CD8-positive, alpha-beta memory T cell (primary cell): Measurements from ENCODE around the gene RASL10A. TPM values are rescaled to one million over a fixed set of nuclear protein-coding genes. Genes with fewer than 3 reads are reported as not detected.

Experiments
- CTCF ChIA-PET: fragments of 350-600 bp; sonication (Branson Sonifier 250); formaldehyde crosslinking; loops from one replicate; lab custom pipeline; 2021; ENCODE audit warnings: antibody characterized with exemption; lab: Charles Lee
- POLR2A ChIA-PET: fragments of 350-600 bp; sonication (Branson Sonifier 250); formaldehyde crosslinking; loops from one replicate; lab custom pipeline; 2021; ENCODE audit warnings: antibody characterized with exemption; lab: Charles Lee
- DNase-seq, 5 donors: peaks; one replicate each; pipeline versions ENCODE4 v3.0.0 to v3.0.0-alpha.2; 2020 to 2022; ENCODE audit warnings: mixed read lengths in 1 of 5
- H3K27ac ChIP-seq: one replicate; pipeline ENCODE4 v1.7.0; 2013; ENCODE audit warnings: low read depth, mild to moderate bottlenecking, low read length, moderate library complexity
- H3K27me3 ChIP-seq: 2 replicates; pipeline ENCODE4 v1.7.0; 2013; ENCODE audit warnings: low read length, mild to moderate bottlenecking; ENCODE audit not compliant: insufficient read depth, poor library complexity, severe bottlenecking
- H3K36me3 ChIP-seq: 2 replicates; pipeline ENCODE4 v1.7.0; 2013; ENCODE audit warnings: mild to moderate bottlenecking, low read length, moderate library complexity; ENCODE audit not compliant: insufficient read depth
- H3K4me1 ChIP-seq: 2 replicates; pipeline ENCODE4 v1.7.0; 2013; ENCODE audit warnings: mild to moderate bottlenecking, low read length, moderate library complexity; ENCODE audit not compliant: insufficient read depth
- H3K4me3 ChIP-seq: 2 replicates; pipeline ENCODE4 v1.7.0; 2013; ENCODE audit warnings: mild to moderate bottlenecking, low read length
- H3K9me3 ChIP-seq: 2 replicates; pipeline ENCODE4 v1.7.0; 2013; ENCODE audit warnings: mild to moderate bottlenecking, low read length
- H3K27ac Mint-ChIP-seq, 8 donors: one replicate each; pipeline ENCODE4 v1.8.0; 2020 to 2021; ENCODE audit warnings: mixed read lengths in 8 of 8, mild to moderate bottlenecking in 6 of 8, inconsistent platforms in 3 of 8, moderate library complexity in 3 of 8
- H3K27me3 Mint-ChIP-seq, 2 donors: one replicate each; pipeline ENCODE4 v1.8.0; 2020 to 2021; ENCODE audit warnings: mixed read lengths in 2 of 2, mild to moderate bottlenecking in 1 of 2, moderate library complexity in 1 of 2
- H3K36me3 Mint-ChIP-seq, 3 donors: one replicate each; pipeline ENCODE4 v1.8.0; 2020 to 2021; ENCODE audit warnings: mixed read lengths in 3 of 3, inconsistent platforms in 1 of 3, mild to moderate bottlenecking in 1 of 3
- H3K4me1 Mint-ChIP-seq, 3 donors: one replicate each; pipeline ENCODE4 v1.8.0; 2020 to 2021; ENCODE audit warnings: mixed read lengths in 3 of 3, inconsistent platforms in 1 of 3, mild to moderate bottlenecking in 1 of 3
- H3K4me3 Mint-ChIP-seq, 7 donors: one replicate each; pipeline ENCODE4 v1.8.0; 2020 to 2021; ENCODE audit warnings: mixed read lengths in 7 of 7, mild to moderate bottlenecking in 6 of 7, moderate library complexity in 4 of 7, inconsistent platforms in 2 of 7
- H3K9me3 Mint-ChIP-seq, 5 donors: one replicate each; pipeline ENCODE4 v1.8.0; 2020 to 2022; ENCODE audit warnings: mixed read lengths in 5 of 5, mild to moderate bottlenecking in 3 of 5, moderate library complexity in 2 of 5, inconsistent platforms in 1 of 5
- polyA plus RNA-seq: library from polyadenylated mRNA; unstranded; fragments of 300-500 nt; fragmentation: Illumina TruSeq; gene quantifications from one replicate; pipeline ENCODE4 v1.2.3, GENCODE V29; 2021
- total RNA-seq, 2 experiments: library from RNA; stranded (reverse); gene quantifications; one replicate each; pipeline ENCODE4 v1.2.3, GENCODE V29; 2021

Gene RASL10A
- total and polyA plus RNA-seq, 3 experiments from 2014 or later: not detected

DNA sequence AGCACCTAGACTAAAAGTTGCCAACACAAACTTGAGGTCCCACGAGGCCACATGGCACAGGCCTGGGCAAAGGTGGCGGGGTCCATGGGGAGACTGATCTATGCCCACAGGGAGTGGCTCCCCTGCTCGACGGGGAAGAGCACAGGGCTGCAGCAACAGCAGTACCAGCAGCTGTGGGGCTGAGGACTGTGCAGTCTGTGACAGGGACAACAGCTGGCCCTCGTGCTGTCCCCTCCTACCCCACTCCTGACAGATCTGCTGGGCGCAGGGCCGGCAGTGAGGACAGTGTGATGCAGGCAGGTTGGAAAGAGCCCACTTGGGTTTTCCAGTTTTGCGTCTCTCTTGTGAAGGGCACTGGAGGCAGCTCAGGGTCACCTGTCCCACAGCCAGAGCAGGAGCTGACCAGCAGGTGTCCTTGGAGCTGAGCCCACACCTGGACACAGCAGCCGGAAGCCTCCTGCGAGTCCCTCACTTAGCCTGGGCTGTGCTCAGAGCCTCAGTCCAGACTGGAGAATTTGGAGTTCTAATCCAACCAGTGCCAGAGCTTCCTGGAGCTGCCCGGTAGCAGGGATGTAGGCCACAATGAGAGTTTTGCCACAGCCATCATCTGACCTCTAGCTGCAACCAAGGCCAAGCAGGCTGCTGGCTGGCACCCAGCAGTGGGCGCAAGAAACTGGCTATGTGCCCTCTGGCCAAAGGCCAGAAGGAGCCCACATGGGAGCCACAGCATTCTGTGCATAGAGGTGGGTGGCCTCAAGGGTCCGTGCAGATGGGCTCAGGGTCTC lies 12.6 kb downstream of the RASL10A start:
- no peaks in the 10 kb centered on the region for H3K9me3 Mint-ChIP-seq

DNA sequence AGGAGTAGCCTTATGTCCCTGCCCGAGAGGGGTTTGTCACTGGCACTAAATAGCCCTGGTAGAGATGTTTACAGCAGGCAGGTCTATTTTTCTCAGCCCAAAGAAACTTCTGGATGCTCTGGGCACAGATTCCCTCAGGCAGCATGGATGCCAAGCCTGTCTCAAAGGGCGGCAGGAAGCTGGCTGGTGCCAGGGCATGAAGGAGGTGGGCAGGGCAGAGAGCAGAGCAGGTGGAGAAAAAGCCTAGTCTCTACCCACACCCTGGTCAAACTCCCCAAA lies 13.2 kb downstream of the RASL10A start:
- H3K27ac ChIP-seq: no peak overlapping the region
- peaks cover 8% of the 10 kb centered on the region for H3K27me3 ChIP-seq
- H3K9me3 ChIP-seq: no peaks in the 10 kb centered on the region
- H3K36me3 ChIP-seq: peaks cover 24% of the 10 kb centered on the region
- H3K27me3 Mint-ChIP-seq: peaks cover 8 to 14% of the 10 kb centered on the region in 2 donors
- no peaks in the 10 kb centered on the region for H3K9me3 Mint-ChIP-seq
- H3K4me3 ChIP-seq: no peak overlapping the region
- peak overlapping the region in 1 of 7 donors; percentile 60 for H3K4me3 Mint-ChIP-seq
- peak overlapping the region in 2 of 8 donors; percentile 9 to 75 for H3K27ac Mint-ChIP-seq
- DNase-seq: no peak
- ChIA-PET POLR2A (no interaction called here), CTCF (no interaction called here)
- H3K4me1 ChIP-seq: no peaks in the 10 kb centered on the region
- peaks cover 2 to 9% (median 4%) of the 10 kb centered on the region in 3 donors for H3K4me1 Mint-ChIP-seq
- peaks cover 6 to 41% (median 18%) of the 10 kb centered on the region in 3 donors for H3K36me3 Mint-ChIP-seq

More for the DNA sequence above, 12.6 kb downstream of the RASL10A start:
- Mint-ChIP-seq H3K4me1 (peaks cover 4 to 12% (median 8%) of the 10 kb centered on the region in 3 donors), H3K27ac (no peak overlapping the region), H3K27me3 (peaks cover 9 to 17% of the 10 kb centered on the region in 2 donors), H3K36me3 (peaks cover under 1 to 36% (median 13%) of the 10 kb centered on the region in 3 donors), H3K4me3 (no peak overlapping the region)
- Histone ChIP-seq H3K4me3 (no peak overlapping the region), H3K27me3 (peaks cover 8% of the 10 kb centered on the region), H3K36me3 (peaks cover 19% of the 10 kb centered on the region), H3K9me3 (no peaks in the 10 kb centered on the region), H3K27ac (no peak overlapping the region), H3K4me1 (no peaks in the 10 kb centered on the region)
- DNase-seq: no peak
- CTCF ChIA-PET: interaction anchor here (1.3 kb wide), 1 partner anchor 10 kb away, joined by 3 read pairs; no protein-coding TSS in a partner anchor
- POLR2A ChIA-PET: no interaction called here

DNA sequence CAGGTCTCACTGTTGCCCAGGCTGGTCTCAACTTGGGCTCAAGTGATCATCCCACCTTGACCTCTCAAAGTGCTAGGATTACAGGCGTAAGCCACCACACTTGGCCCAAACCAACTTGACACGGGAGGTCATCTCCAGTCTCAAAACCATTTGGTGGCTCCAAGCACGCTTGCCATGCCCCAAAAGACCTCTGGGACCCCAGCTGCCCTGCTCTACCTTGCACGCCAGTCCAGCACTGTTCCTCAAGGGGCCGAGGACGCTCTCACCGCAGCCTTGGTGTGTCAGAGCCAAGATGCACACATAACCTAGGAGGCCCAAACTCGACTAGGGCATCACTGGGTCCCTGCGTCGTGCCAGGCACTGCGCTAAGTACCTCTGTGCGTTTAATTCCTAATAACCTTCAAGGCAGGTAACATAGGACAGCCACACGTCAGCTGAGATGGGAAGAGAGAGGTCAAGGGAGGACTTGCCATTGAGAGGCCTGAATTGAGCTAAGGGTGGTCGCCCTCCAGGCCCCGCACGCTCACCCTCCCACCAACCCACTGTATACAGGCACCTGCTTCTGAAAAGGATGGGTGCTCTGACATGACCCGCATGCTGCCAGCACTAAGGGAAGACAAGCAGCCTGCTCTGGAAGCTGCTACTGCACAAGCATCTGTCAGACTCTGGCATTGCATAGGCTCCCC lies 13.6 kb downstream of the RASL10A start:
- Mint-ChIP-seq H3K9me3 (no peaks in the 10 kb centered on the region), H3K27ac (peak overlapping the region in 3 of 8 donors; percentile 9 to 75 (median 55)), H3K4me3 (peak overlapping the region in 1 of 7 donors; percentile 60), H3K36me3 (peaks cover 6 to 46% (median 18%) of the 10 kb centered on the region in 3 donors), H3K4me1 (peaks cover 0 to 7% (median 4%) of the 10 kb centered on the region in 3 donors), H3K27me3 (peaks cover 8 to 13% of the 10 kb centered on the region in 2 donors)
- ChIA-PET CTCF (no interaction called here), POLR2A (no interaction called here)
- Histone ChIP-seq H3K4me1 (no peaks in the 10 kb centered on the region), H3K9me3 (no peaks in the 10 kb centered on the region), H3K4me3 (no peak overlapping the region), H3K36me3 (peaks cover 29% of the 10 kb centered on the region), H3K27ac (no peak overlapping the region), H3K27me3 (peaks cover 8% of the 10 kb centered on the region)
- DNase-seq: no peak

DNA sequence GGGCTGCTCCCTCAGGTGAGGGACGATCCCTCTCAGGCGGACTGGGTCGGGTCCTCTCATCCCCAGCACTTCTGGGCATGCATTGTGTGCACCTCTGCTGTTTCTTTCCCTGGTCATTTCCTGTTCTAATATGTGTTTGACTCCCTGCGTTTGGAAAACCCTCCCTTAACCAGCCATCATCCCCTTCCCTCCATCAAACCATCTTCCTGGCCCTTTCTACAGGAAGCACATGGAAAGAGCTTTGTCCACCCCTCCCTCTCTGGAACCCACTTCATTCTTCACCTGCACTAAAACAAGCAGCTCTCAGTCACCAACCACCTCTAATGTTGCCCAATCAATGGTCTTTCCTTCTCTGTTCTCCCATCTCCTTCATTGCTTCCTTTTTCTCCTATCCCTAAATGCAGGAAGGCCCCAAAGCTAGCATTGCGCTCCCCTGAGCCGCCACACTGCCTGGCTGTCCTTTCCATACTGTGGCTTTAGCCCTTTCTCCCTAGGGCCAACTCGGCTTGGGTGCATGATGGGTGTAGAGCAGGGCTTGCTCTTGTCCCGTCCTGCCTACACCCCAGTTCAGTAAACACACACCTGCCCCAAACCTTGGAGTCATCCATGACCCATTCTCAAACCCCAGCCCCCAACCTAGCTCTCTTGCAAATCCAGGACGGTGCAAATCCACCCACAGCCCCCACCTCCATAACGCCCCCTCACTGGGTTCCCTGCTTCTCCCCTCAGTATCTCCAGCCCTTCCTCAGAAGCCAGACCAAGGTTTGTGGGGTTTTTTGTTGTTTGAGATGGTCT lies 14.5 kb downstream of the RASL10A start:
- Histone ChIP-seq H3K36me3 (peaks cover 37% of the 10 kb centered on the region), H3K27me3 (peaks cover 7% of the 10 kb centered on the region), H3K4me1 (no peaks in the 10 kb centered on the region), H3K27ac (no peak overlapping the region), H3K9me3 (no peaks in the 10 kb centered on the region), H3K4me3 (no peak overlapping the region)
- no peak for DNase-seq
- ChIA-PET POLR2A (no interaction called here), CTCF (no interaction called here)
- Mint-ChIP-seq H3K27me3 (peaks cover 4 to 8% of the 10 kb centered on the region in 2 donors), H3K27ac (peak overlapping the region in 5 of 8 donors; percentile 21 to 90 (median 61)), H3K36me3 (peaks cover 6 to 54% (median 18%) of the 10 kb centered on the region in 3 donors), H3K4me3 (no peak overlapping the region), H3K9me3 (no peaks in the 10 kb centered on the region), H3K4me1 (peaks cover 0 to 2% (median 1%) of the 10 kb centered on the region in 3 donors)

DNA sequence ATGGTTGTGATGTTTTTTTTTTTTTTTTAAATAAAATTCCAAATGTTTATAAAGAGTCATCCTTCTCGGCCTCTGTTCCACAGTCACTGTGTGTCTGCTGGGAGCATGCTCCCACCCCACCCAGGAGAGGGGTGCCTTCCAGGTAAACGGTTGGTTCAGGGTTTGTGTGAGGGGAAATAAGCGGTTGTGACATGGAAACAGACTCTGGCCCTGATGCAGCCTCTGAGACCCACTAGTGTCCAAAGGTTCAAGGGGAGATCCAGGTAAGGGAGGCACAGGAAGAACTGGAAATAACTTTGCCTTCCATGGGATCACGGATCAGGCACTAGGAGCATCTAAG lies 15.1 kb downstream of the RASL10A start:
- Mint-ChIP-seq H3K27me3 (peaks cover 2 to 5% of the 10 kb centered on the region in 2 donors), H3K36me3 (peaks cover 9 to 60% (median 22%) of the 10 kb centered on the region in 3 donors), H3K4me3 (peak overlapping the region in 1 of 7 donors; percentile 41), H3K27ac (no peak overlapping the region), H3K9me3 (no peaks in the 10 kb centered on the region), H3K4me1 (no peaks in the 10 kb centered on the region)
- peaks cover 43% of the 10 kb centered on the region for H3K36me3 ChIP-seq
- POLR2A ChIA-PET: no interaction called here
- no peaks in the 10 kb centered on the region for H3K4me1 ChIP-seq
- no peak overlapping the region for H3K4me3 ChIP-seq
- CTCF ChIA-PET: no interaction called here
- H3K9me3 ChIP-seq: no peaks in the 10 kb centered on the region
- no peak overlapping the region for H3K27ac ChIP-seq
- DNase-seq: no peak
- H3K27me3 ChIP-seq: peaks cover 4% of the 10 kb centered on the region

DNA sequence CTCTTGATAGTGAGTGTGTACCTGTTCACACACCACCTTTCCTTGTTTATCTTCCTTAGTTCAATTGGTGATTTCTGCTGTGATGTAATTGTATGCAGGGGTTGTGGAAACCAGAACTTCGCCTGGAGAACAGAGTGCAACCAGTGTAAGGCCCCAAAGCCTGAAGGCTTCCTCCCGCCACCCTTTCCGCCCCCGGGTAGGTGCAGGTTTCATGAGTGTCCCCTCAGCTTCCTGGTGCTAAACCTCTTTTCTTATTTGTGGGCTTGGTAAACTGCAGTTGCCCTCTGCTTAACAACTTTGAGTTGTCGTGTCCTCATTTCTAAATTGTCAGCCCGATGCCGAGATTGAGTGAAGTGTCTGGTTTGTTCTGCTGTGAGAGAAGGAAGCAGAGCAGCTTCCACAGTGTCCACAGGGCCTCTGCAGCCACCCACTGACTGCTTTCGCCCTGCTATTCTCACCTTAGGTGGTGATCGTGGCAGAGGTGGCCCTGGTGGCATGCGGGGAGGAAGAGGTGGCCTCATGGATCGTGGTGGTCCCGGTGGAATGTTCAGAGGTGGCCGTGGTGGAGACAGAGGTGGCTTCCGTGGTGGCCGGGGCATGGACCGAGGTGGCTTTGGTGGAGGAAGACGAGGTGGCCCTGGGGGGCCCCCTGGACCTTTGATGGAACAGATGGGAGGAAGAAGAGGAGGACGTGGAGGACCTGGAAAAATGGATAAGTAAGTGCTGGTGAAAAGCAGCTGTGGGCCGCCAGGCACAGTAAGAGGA lies 16.2 kb downstream of the RASL10A start:
- DNase-seq: no peak
- ChIA-PET POLR2A (no interaction called here), CTCF (no interaction called here)
- H3K27me3 ChIP-seq: peaks cover 3% of the 10 kb centered on the region
- no peak overlapping the region for H3K27ac ChIP-seq
- H3K36me3 Mint-ChIP-seq: peaks cover 9 to 71% (median 22%) of the 10 kb centered on the region in 3 donors
- peak overlapping the region in 3 of 8 donors; percentile 21 to 35 (median 31) for H3K27ac Mint-ChIP-seq
- H3K4me1 ChIP-seq: no peaks in the 10 kb centered on the region
- no peak overlapping the region for H3K4me3 ChIP-seq
- no peak overlapping the region for H3K4me3 Mint-ChIP-seq
- peaks cover 52% of the 10 kb centered on the region for H3K36me3 ChIP-seq
- H3K9me3 ChIP-seq: no peaks in the 10 kb centered on the region
- peaks cover 0 to under 1% of the 10 kb centered on the region in 2 donors for H3K27me3 Mint-ChIP-seq
- no peaks in the 10 kb centered on the region for H3K4me1 Mint-ChIP-seq
- no peaks in the 10 kb centered on the region for H3K9me3 Mint-ChIP-seq

DNA sequence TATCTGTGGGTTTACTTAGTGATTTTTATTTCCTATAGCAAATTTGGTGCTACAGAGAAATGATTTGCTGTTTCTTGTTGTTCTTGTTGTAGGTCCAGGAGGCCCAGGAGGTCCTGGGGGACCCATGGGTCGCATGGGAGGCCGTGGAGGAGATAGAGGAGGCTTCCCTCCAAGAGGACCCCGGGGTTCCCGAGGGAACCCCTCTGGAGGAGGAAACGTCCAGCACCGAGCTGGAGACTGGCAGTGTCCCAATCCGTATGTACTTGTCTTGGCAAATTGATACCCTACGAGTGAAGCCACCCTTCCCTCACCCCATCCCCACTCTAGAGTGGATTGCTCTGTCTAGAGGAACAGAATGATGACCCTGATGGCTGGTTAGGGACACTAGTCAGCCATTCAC lies 16.9 kb downstream of the RASL10A start:
- H3K4me1 Mint-ChIP-seq: no peaks in the 10 kb centered on the region
- H3K36me3 Mint-ChIP-seq: peaks cover 9 to 78% (median 22%) of the 10 kb centered on the region in 3 donors
- Histone ChIP-seq H3K4me1 (no peaks in the 10 kb centered on the region), H3K4me3 (no peak overlapping the region), H3K36me3 (peaks cover 52% of the 10 kb centered on the region), H3K9me3 (no peaks in the 10 kb centered on the region), H3K27me3 (no peaks in the 10 kb centered on the region), H3K27ac (no peak overlapping the region)
- no peaks in the 10 kb centered on the region for H3K27me3 Mint-ChIP-seq
- H3K4me3 Mint-ChIP-seq: no peak overlapping the region
- H3K9me3 Mint-ChIP-seq: no peaks in the 10 kb centered on the region
- no peak for DNase-seq
- peak overlapping the region in 3 of 8 donors; percentile 18 to 45 (median 31) for H3K27ac Mint-ChIP-seq
- ChIA-PET CTCF (no interaction called here), POLR2A (interaction anchor here (0.5 kb wide), 1 partner anchor 622 kb away, joined by 3 read pairs; no protein-coding TSS in a partner anchor)
